HG02798 (cell line): ENCODE measurements around the gene LCE2B.
"Not testable (repeated sequence)": the region's sequence is repeated elsewhere in the genome, so short reads cannot be mapped to it uniquely, and the experiment has no call there.

ENCODE experiments used
- ATAC-seq: cut with Tn5 transposase; IDR thresholded peaks from one replicate; pipeline ENCODE4 v1.9.1; 2021; ENCODE audit warnings: mild to moderate bottlenecking; ENCODE audit not compliant: unreplicated experiment, poor library complexity

Gene LCE2B

GRCh38 chr1:152685823-152686222 lies at the start of gene LCE2B:
Gene LCE2B (plus strand): TSS chr1:152686123. CDS start chr1:152686844, 721 bp downstream.
- not testable (repeated sequence) for ATAC-seq

- no peak for ATAC-seq
Observed at GRCh38 chr1:152640351-152640750, 45.6 kb upstream of the LCE2B start.

GRCh38 chr1:152643945-152644344 lies 42.0 kb upstream of the LCE2B start:
- ATAC-seq: no peak

- ATAC-seq: no peak
Observed at GRCh38 chr1:152645146-152645545, 40.8 kb upstream of the LCE2B start.

- ATAC-seq: no peak
Observed at GRCh38 chr1:152646656-152647055, 39.3 kb upstream of the LCE2B start.

GRCh38 chr1:152654110-152654509 lies 31.8 kb upstream of the LCE2B start:
- ATAC-seq: peak; percentile 66

- no peak for ATAC-seq
Observed at GRCh38 chr1:152656459-152656858, 29.5 kb upstream of the LCE2B start.

GRCh38 chr1:152657677-152658076 lies 28.2 kb upstream of the LCE2B start:
- ATAC-seq: no peak

GRCh38 chr1:152658649-152659048 lies 27.3 kb upstream of the LCE2B start:
- no peak for ATAC-seq

- no peak for ATAC-seq
Observed at GRCh38 chr1:152663098-152663497, 22.8 kb upstream of the LCE2B start, which contains the start of gene LCE2D. Gene LCE2D (plus strand): TSS chr1:152663380. CDS start chr1:152664106, 726 bp downstream.

GRCh38 chr1:152666171-152666570 lies 19.8 kb upstream of the LCE2B start:
- not testable (repeated sequence) for ATAC-seq

GRCh38 chr1:152667648-152668047 lies 18.3 kb upstream of the LCE2B start:
- ATAC-seq: no peak

GRCh38 chr1:152673016-152673415 lies 12.9 kb upstream of the LCE2B start:
- ATAC-seq: no peak

GRCh38 chr1:152674983-152675382 lies 10.9 kb upstream of the LCE2B start, which contains the start of gene LCE2C:
Gene LCE2C (plus strand): TSS chr1:152675279. CDS start chr1:152676016, 737 bp downstream.
- ATAC-seq: not testable (repeated sequence)

- ATAC-seq: no peak
Observed at GRCh38 chr1:152679459-152679858, 6.5 kb upstream of the LCE2B start.

- ATAC-seq: no peak
Observed at GRCh38 chr1:152681616-152682015, 4.3 kb upstream of the LCE2B start.

- ATAC-seq: no peak
Observed at GRCh38 chr1:152683846-152684245, 2.1 kb upstream of the LCE2B start.

- no peak for ATAC-seq
Observed at GRCh38 chr1:152697701-152698600, 12.0 kb downstream of the LCE2B start, which contains the start of gene LCE2A. Gene LCE2A (plus strand): TSS chr1:152698345. CDS start chr1:152698902, 557 bp downstream.

GRCh38 chr1:152699746-152700145 lies 13.8 kb downstream of the LCE2B start:
- no peak for ATAC-seq

- ATAC-seq: no peak
Observed at GRCh38 chr1:152707860-152708259, 21.9 kb downstream of the LCE2B start, which contains the start of gene LCE4A. Gene LCE4A (plus strand): TSS chr1:152708160. CDS start chr1:152709076, 916 bp downstream.

GRCh38 chr1:152718238-152718637 lies 32.3 kb downstream of the LCE2B start:
- ATAC-seq: no peak
